ENCODE data around the gene EVA1C. TPM values are rescaled to one million over a fixed set of nuclear protein-coding genes. Genes with fewer than 3 reads are reported as not detected.

The EVA1C gene
- total and polyA plus RNA-seq, 2 donors (not counting 3 experiments of a cell fraction or from before 2014, with no cell fraction given), result 22.8 to 38.6 TPM

- dilution Hi-C loops (cut with MboI; ENCODE audit: extremely low pct_ligation_motif_present, low sequenced_read_pairs) (no loop called here), intact Hi-C loops (cut with micrococcal nuclease) (no loop called here)
- no peak overlapping the region for H2AFZ ChIP-seq (ENCODE audit: low read depth, low read length)
- peaks cover 8% of the 10 kb centered on the region for H3K4me1 ChIP-seq (ENCODE audit: control insufficient read depth, extremely low read depth, insufficient read depth, low read length)
- no peak overlapping the region for H3K27ac ChIP-seq (ENCODE audit: insufficient read depth, low read depth, low read length)
- TF ChIP-seq MYC (IDR thresholded peaks at IDR 0.05; ENCODE audit: low read depth, low read length), result no peak
- TF ChIP-seq POLR2A (IDR thresholded peaks at IDR 0.05; ENCODE audit: low read depth, low read length), result no peak
- TF ChIP-seq POLR2AphosphoS5 (IDR thresholded peaks at IDR 0.05; ENCODE audit: insufficient read depth, low read depth, low read length), result no peak
- TF ChIP-seq EZH2 (IDR thresholded peaks at IDR 0.05; ENCODE audit: borderline replicate concordance, low read depth, low read length, severe bottlenecking), result no peak
- no peak for TF ChIP-seq MAX (IDR thresholded peaks at IDR 0.05; ENCODE audit: insufficient read depth, insufficient read length)
- no peak for TF ChIP-seq FOS (IDR thresholded peaks at IDR 0.05; ENCODE audit: borderline replicate concordance, insufficient read depth, low read length)
- no peak for TF ChIP-seq CTCF (IDR thresholded peaks at IDR 0.05; ENCODE audit: extremely low read depth in 1 of 2, insufficient read depth in 1 of 2, low read depth in 1 of 2, low read length in 2 of 2)
- TF ChIP-seq GATA2 (IDR thresholded peaks at IDR 0.05; ENCODE audit: insufficient read depth, insufficient read length, low read depth, low read length), result no peak
- TF ChIP-seq JUN (IDR thresholded peaks at IDR 0.05; ENCODE audit: borderline replicate concordance, insufficient read depth, insufficient read length, low read depth), result no peak
- no peak overlapping the region for H3K4me2 ChIP-seq (ENCODE audit: insufficient read depth, low read length)
- no peaks in the 10 kb centered on the region for H3K9me3 ChIP-seq (replicated peaks; ENCODE audit: control insufficient read depth, insufficient read depth, low read length)
- H3K27me3 ChIP-seq (ENCODE audit: control insufficient read depth in 2 of 2, insufficient read depth in 2 of 2, low read length in 2 of 2), result no peaks in the 10 kb centered on the region
- no peak overlapping the region for H3K9ac ChIP-seq (replicated peaks; ENCODE audit: extremely low read depth, insufficient read depth, low read length)
- no peaks in the 10 kb centered on the region for H4K20me1 ChIP-seq (replicated peaks; ENCODE audit: control insufficient read depth, extremely low read depth, insufficient read depth, low read length)
- H3K79me2 ChIP-seq (ENCODE audit: control insufficient read depth, insufficient read depth, low read length), result peaks cover 37% of the 10 kb centered on the region
- ChIA-PET CTCF (interaction anchor here (2.9 kb wide), 1 partner anchor 218 kb away, joined by 12 read pairs; no protein-coding TSS in a partner anchor), POLR2A (no interaction called here)
- no peaks in the 10 kb centered on the region for H3K9me1 ChIP-seq (replicated peaks; ENCODE audit: control insufficient read depth, extremely low read depth, insufficient read depth, low read length)
- no TSS peak for BruUV-seq (replicated peaks)
- FAIRE-seq, result no peak
- DNase-seq (ENCODE audit: low read depth, low spot score), result no peak
- H3K36me3 ChIP-seq (ENCODE audit: control insufficient read depth in 2 of 2, extremely low read depth in 1 of 2, insufficient read depth in 2 of 2, low read length in 2 of 2), result peaks cover 13 to 23% of the 10 kb centered on the region in 2 experiments
- H3K4me3 ChIP-seq (replicated peaks in 1 of 3; ENCODE audit: insufficient read depth in 1 of 3, low read depth in 1 of 3, low read length in 3 of 3), result no peak overlapping the region
Measured at GRCh38 chr21:32383812-32384211, 28.7 kb upstream of the EVA1C start.

Measured in endothelial cell of umbilical vein (primary cell).